GM21423 (cell line): ENCODE measurements around the gene PPP4R4.
"Not testable (repeated sequence)": the region's sequence is repeated elsewhere in the genome, so short reads cannot be mapped to it uniquely, and the experiment has no call there.

Experiments
- ATAC-seq: cut with Tn5 transposase; IDR thresholded peaks from one replicate; pipeline ENCODE4 v1.9.1; 2021; ENCODE audit warnings: mild to moderate bottlenecking, moderate library complexity; ENCODE audit not compliant: unreplicated experiment

Gene PPP4R4

DNA sequence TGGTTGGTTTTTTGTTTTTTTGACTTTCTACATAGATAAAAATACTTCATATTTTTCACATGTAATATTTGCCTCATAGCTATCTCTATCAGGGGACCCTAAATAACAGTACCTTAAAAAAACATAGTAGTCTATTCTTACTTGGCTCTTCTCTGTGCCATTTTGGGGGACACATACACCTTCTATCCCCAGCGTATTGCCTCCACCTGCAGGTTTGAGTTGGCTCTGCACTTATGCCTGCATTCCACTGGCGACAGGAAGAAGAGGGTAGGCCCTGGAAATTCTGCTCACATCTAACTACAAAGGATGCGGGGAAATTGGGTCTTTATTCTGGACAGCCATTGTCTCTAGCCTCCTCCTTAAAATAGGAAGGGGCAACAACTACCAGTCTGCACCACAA lies 30.9 kb upstream of the PPP4R4 start:
- ATAC-seq = no peak

DNA sequence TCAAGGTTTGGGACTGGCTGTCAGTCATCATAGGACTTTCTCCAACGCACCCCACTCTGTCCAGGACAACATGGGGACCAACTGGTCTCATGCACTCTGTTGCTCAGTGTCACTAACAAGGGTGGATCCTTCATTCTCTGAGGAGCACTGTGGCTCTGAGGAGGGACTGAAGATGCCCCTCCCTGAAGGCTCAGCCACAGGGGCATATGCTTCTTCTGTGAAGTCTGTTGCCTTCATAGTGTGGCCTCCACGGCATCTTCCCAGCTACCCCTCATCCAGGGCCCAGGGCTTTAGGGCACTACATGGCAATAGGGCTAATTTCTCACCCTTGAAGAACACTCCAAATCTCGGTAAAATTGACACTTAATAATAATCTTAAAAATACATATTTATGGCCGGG lies 30.4 kb upstream of the PPP4R4 start:
- no peak for ATAC-seq

DNA sequence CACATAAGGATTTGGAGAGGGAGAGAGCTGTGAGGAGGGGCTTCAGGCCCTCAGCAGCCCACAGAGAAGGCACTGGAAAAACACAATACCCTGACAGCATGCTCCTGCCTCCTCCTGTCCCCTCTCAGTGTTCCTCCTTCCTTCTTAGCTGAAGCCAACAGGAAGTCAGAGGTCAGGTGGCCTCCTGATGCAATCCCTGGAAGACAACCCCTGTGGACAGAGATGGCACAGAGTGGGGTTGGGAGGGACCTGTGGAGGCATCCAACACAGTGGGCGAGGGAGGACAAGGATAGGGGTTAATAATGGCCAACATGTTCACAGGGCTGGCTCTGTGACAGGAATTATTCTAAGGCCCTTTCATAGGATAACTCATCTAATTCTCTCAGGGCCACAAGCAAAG lies 29.4 kb upstream of the PPP4R4 start:
- no peak for ATAC-seq

DNA sequence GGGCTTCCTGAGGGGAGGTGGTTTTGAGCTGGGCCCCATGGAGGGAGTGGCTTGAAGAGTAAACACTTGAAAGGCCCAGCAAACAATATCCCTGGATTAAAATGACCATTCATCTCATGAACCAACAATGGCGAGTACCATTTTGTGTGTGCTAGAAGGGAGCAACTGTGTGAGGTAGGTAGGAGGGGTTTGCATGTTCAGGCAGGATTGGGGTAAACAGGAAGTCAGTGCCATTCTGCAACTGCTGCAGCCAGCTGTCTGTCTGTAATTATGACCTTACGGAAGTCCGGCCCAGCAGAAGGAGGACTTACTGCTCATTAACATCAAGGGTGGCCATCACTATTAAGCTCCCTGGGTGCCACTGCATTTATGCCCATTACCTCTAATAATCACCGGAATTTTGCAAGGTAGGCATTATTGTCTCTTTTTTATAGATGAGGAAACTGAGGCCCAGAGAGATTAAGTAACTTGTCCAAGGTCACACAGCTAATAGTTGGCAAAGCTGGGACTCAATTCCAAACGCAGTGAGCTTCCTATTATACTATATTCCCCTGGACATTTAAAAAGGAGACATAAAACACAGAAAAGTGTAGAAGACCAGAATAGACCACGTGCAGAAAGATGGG lies 28.1 kb upstream of the PPP4R4 start:
- ATAC-seq = no peak

DNA sequence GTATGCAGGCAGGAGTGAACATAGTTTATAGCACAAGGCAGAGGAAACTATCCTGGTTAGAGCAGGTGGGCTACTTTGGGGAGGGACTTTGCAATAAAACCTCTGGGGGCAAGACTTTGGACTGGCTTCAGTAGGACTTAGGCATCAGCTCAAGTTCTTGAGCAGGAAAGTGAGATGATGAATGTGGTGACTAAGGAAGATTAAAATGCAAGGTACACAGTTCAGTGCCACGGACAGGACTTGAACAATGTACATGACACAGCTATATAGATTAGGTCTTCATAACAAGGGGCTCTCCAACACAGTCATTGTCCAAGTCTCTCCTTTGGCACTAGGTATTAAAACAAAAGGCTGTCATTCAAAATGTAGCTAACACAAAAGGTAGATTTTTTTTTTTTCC lies 21.4 kb upstream of the PPP4R4 start:
- ATAC-seq = no peak

DNA sequence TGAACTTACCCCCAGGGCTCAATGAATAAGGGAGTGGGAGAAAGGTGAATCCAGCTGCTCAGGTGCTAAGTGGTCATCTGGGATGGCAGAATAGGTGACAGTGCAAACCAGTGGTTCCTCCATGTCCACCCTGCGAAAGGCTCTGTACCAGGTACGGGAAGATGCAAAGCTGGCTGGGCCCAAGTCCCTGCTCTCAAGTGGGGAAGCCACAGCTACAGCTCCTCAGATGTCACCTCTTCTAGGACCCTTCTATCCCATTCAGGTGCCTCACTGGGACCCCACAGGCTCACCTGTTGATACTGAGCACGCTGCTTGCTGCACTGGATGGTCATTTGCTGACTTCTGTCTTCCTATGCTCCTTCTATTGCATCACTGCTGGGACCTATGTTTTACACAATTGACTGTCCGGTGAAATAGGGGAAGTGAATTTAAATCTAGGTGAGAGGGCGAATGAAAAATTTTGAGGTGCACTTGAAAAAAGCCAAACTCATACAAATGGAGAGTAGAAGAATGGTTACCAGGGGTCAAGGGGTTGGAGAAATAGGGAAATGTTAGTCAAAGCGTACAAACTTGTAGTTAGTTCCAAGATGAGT lies 20.3 kb upstream of the PPP4R4 start:
- no peak for ATAC-seq

DNA sequence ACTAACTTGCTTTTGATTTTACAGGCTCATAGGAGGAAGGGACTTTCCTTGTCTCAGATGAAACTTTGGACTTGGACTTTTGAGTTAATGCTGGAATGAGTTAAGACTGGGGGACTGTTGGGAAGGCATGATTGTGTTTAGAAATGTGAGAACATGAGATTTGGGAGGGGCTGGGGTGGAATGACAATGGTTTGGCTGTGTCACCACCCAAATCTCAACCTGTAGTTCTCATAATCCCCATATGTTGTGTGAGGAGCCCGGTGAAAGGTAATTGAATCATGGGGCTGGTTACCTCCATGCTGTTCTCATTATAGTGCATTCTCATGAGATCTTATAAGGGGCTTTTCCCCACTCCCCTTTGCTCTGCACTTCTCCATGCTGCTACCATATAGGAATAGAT lies 18.0 kb upstream of the PPP4R4 start:
- ATAC-seq = not testable (repeated sequence)

DNA sequence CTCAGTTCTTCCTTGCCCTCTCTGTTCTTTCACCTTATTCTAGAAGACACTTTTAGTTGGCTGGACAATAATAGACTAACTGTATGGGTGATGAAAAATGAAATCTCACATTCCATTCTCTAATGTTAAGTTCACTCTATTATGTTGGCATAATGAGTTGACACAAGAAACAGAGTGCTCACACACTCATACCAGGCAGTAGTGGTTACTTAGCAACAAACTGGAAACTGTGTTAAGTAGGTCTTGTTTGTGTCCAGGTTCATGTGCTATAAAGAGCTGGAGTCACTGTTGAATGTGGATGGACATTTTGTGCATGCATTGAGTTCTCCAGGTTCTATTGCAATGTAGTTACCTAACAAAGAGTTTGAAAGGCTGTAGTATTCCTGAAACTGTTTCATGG lies 16.9 kb upstream of the PPP4R4 start:
- no peak for ATAC-seq

DNA sequence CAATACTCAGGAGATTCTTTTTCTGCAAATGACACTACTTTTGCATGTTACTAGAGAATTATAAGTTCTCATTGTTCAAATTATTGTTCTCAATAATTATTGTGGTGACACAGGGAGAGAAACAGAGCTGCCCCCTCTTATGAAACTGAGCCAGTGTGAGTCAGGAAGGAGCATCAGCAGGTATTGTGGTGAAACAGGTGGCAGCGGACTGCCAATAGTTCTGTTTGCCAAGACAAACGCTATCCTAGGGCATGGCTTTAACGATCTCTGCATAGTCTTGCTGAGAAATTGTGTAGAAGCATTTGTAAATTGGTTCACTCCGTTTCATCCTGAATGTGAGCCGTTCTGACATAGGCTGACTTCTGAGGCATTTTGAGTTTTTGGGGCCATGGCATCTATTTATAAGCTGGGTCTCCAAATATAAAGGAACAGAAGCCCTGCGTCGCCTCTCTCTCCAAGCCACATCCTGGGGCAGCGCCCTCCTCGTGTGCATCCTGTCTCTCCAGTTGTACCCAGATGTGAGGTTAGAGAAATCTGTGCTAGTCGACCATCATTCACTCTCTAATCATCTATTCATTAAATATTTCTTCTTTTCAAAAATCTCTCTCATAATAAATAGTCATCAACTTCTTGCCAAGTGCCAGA lies 15.8 kb upstream of the PPP4R4 start:
- ATAC-seq = no peak

DNA sequence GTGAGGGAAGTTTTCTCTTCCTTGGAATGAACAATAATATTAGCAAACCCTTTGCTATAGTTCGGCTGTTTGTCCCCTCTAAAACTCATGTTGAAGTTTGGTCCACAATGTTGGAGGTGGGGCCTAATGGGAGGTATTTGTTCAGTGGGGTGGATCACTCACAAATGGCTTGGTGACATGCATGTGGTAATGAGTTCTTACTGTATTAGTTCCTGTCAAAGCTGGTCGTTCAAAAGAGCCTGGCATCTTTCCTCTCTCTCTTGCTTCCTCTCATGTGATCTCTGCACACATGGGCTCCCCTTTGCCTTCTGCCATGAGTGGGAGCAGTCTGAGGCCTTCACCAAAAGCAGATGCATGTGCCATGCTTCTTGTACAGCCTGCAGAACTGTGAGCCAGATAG lies 13.1 kb upstream of the PPP4R4 start:
- no peak for ATAC-seq

DNA sequence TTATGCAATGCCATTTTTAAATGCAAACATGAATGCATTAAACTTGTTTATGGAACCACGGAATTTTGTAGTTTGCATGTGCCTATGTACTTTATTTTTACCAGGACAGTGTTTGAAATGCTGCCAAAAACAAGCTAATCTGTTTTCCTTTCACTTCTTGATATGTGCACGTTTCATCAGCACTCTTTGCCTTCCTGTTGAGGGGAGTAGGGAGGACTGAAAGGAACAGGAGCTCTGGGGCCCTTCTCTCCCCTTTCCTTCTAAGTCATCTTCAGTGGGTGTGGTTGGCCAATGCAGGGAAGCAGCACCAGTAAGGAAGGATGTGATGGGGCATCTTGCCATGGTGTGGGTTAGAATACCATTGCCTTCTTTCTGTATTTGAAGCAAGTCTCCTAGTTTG lies 12.1 kb upstream of the PPP4R4 start:
- no peak for ATAC-seq

DNA sequence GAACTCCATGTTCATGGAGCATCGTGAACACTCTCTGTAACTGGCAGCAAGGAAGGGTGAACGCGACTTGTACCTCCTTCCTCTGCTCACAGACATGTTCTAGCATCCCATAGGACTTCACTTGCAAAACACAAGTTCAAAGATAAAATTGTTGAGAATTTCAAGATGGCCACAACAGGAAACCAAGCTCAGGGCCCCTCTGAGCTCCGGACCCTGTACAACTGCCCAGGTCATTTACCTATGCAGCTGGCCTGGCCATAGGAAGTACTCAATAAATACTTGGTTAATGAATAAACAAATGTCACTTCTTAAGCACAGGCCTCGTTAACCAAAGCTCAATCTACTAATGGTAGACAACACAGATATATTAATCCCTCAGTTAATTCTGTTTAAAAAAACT lies 11.7 kb upstream of the PPP4R4 start:
- no peak for ATAC-seq

DNA sequence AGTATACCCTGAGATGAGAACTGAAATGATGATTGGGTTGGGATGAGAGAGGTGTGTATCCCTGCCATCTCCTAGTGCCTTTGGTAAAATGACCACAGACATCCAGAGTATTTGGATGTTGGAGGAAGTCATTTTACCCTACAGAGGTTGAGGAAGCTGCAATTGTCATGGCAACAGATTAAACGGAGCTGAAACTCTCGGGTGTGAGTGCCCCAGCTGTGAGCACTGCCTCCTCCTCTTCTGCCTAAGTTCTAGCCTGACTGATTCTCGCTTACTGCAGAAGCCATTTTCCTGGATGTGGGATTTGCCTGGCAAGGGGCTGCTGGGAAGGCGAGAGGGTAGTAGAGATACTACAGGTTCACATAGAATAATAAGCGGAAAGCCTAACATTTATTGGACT lies 10.3 kb upstream of the PPP4R4 start:
- no peak for ATAC-seq

DNA sequence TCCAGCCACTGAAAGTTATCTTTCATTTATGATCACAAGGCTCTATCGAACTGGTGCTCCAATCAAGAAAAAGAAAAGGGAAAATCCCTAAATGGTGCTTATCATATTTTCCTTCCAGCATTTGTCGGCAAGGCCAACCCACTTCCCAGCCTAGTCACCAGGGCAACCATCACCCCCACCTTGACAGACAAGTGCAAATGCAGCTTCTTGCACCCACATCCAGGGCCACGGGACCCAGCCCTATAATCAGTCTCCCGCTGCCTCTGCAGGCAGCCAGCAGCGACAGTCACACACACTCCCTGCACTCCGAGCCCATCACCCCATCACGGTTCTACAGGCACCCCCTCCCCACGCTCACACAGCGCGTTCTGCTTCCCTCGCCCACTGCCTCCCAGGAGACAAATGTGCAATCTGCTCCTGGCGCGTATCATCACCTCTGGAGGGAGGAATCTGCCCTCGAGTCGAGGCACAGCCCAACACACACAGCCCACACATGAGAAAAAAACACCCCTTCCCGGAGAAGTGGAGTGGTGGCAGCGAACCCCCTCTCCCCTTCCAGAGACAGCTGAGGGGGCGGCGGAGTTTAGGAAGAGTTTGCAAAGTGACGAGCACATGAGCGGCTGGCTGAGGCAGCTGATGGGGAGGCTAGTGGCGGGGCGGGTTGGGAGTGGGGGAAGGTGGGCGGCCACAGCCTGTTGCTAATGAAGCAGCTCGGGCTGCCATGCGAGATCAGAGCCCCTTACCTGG lies 9.3 kb upstream of the PPP4R4 start:
- no peak for ATAC-seq

DNA sequence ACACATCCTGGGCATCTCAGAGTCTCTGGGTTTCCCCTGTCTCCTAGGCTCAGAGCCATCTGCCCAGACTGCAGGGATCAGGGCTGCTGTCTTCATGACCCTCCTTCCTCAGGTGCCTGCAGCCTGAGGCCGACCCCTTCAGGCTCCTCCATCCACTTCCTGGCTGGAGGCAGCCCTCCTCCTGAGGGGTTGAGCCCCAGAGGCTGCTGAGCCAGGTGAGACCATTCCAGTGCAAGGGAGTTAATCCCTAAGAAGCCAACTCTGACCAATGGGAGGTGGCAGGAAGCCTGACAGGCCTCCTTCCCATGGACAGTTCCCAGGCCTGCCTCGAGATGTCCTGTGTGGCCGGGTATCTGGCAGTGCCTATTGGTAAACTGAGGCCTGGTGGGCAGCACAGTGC lies 8.4 kb upstream of the PPP4R4 start:
- no peak for ATAC-seq

DNA sequence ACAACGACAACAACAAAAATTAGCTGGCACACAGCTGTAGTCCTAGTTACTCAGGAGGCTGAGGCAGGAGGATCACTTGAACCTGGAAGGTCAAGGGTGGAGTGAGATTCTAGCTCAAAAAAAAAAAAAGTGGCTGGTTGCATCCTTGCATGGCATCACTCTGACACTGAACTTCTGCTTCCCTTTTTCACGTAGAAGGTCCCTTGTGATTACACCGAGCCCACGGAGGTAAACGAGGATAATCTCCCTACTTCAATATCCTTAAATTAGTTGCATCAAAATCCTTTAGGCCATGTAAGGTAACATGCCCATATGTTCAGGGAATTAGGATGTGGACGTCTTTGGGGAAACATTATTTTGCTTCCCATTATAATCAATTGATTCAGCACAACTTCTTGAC lies 4.0 kb upstream of the PPP4R4 start:
- ATAC-seq = no peak

DNA sequence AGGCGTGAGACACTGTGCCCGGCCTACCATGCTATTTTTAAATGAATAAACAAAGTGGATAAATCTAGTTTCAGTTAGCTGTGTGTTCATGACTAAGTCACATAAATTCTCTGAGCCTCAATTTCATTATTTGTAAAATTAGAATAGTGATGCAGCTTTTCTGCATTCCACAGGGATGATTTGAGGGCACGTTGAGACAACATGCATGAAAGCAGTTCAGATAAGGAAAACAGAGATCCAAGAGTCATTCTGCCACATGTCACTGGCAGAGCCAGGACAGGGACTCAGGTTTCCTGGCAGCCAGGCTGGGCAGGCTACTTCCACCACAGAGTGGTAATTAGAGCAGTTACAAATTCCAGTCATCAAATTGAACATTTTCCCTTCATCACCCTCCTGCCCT lies 2.9 kb upstream of the PPP4R4 start:
- no peak for ATAC-seq

DNA sequence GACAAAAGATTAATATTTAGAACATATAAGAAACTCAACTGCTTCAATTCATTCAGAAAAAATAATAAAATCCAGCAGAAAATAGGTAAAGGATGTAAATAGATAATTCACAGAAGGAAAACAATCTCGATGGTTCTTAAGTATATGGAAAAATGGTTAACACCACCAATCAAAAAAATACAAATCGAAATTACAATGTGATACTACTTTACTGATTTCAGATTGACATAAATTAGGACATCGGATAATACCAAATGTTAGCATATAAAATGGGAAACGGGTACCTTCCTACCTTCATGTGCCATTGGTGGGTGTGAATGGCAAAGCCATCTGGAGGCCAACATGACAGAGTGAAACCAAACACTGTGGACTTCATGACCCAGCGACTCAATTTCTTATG lies 1.6 kb upstream of the PPP4R4 start:
- ATAC-seq = no peak

DNA sequence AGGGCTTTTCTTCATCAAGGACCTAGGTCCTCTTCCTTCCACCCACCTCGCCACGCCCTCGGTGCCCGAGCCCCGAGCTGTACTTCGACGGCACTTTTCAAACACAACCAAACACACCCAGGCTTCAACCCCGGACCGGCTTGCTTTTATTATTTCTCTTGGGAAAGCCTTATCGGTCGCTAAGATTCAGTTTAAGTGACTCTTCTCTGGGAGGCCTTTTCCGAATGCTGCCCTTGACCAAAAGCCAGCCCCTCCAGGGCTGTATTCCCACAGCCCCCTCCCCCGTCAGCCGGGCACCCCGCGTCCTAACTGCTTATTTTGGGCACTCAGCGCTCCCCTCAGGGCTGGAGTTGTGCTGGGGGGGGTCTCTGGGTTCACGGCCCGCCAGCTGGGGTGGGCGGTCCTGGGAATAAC lies 644 bp upstream of the PPP4R4 start:
- ATAC-seq = no peak

DNA sequence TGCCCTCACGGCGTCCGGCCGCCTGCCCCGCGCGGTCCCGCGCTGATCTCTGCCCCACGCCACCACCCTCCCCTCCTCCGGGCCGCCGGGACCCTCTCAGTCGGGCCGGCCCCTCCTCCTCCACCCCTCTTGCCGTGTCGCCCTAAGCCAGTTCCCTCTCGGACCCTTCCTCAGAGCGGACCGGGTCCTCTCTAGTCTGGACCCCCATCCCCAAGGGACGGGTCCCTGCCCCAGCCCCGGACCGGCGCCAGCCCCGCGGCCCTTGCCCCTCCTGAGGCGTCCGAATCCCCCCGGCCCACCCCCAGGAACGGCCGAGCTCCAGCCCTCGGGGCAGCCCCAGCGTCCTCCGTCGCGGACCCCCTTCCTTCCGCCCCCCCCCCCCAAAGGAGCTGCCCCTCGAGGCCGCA lies 485 bp downstream of the PPP4R4 start:
- no peak for ATAC-seq

DNA sequence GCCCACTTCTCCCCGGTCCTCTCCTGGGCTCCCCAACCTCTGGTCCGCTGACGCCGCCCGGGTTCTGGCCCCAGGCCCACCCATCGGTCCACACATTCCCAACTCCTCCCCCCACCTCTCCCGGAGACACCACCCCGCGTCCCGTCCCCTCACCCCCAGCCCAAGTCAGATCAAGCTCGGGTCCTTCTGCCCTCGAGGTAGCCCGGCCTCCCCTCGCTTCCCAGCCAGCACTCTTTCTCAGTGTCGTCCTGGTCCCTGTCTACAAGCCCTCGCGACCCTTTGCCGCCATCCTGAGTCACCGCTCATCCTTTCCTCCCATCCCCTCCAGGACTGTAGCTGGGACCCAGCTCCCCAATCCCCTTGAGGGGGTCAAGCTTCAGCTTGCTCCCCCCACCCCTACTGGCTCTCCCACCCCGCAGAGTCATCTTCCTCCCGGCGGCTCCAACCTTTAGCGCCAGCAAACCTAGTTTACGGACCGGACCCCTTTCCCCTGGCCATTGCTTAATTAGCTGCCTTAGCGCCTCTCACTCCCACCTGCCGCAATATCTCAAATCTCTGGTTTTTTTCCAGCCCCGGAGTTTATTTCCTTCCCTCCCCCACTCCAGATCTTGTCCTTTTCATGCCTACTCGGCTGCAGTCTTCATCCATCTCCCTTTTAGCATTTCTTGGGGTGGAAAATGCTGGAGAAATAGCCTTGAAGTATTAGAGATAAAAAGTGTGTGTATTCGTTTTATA lies 1.1 kb downstream of the PPP4R4 start:
- ATAC-seq = no peak
